OCI-LY3 (cell line): ENCODE data around the gene PRR35.

Experiments
- H2AFZ ChIP-seq: fragments of 200-600, 300-600 bp; shearing (Covaris generic); 2 replicates; pipeline ENCODE4 v1.6.0; 2014; ENCODE audit warnings: antibody characterized with exemption, low read depth, low read length
- H3K27ac ChIP-seq: fragments of 200-600, 300-600 bp; sonication (generic); 2 replicates; pipeline ENCODE4 v1.5.1; 2014; ENCODE audit warnings: mild to moderate bottlenecking, low read length, moderate library complexity, mixed read lengths
- H3K27me3 ChIP-seq: fragments of 200-600, 300-600 bp; sonication (generic); 2 replicates; pipeline ENCODE4 v1.6.1; 2014; ENCODE audit warnings: low read depth, low read length, mixed read lengths
- H3K36me3 ChIP-seq: fragments of 200-600, 300-600 bp; sonication (generic); replicated peaks from 2 replicates; pipeline ENCODE3; 2014; ENCODE audit warnings: low read depth, low read length, mixed read lengths
- H3K4me1 ChIP-seq: fragments of 300-600, 200-600 bp; sonication (generic); 2 replicates; pipeline ENCODE4 v1.6.1; 2014; ENCODE audit warnings: low read length, mixed read lengths
- H3K4me2 ChIP-seq: fragments of 200-600, 300-600 bp; sonication (generic); 2 replicates; pipeline ENCODE4 v1.6.1; 2014; ENCODE audit warnings: low read length, mixed read lengths
- H3K4me3 ChIP-seq: fragments of 300-600, 200-600 bp; sonication (generic); 2 replicates; pipeline ENCODE4 v1.5.1; 2014; ENCODE audit warnings: antibody characterized with exemption, mild to moderate bottlenecking, low read length, moderate library complexity
- H3K79me2 ChIP-seq: fragments of 300-600, 200-600 bp; shearing (Covaris generic); 2 replicates; pipeline ENCODE4 v1.6.1; 2014; ENCODE audit warnings: mild to moderate bottlenecking, low read length, mixed read lengths
- H3K9ac ChIP-seq: fragments of 300-600, 200-600 bp; shearing (Covaris generic); 2 replicates; pipeline ENCODE4 v1.6.0; 2014; ENCODE audit warnings: mild to moderate bottlenecking, low read length, moderate library complexity
- H3K9me3 ChIP-seq: fragments of 200-600, 300-600 bp; shearing (Covaris generic); 2 replicates; pipeline ENCODE4 v1.6.1; 2014; ENCODE audit warnings: low read length, mixed read lengths; ENCODE audit not compliant: insufficient read depth
- H4K20me1 ChIP-seq: fragments of 200-600, 300-600 bp; sonication (generic); 2 replicates; pipeline ENCODE4 v1.6.1; 2016; ENCODE audit warnings: low read length, mixed read lengths; ENCODE audit not compliant: insufficient read depth
- CTCF ChIP-seq: fragments of 200-600, 300-600 bp; sonication (generic); IDR thresholded peaks from 2 replicates; pipeline ENCODE4 v1.5.1; 2014; ENCODE audit warnings: antibody characterized with exemption, low read length, low read depth
- EZH2phosphoT487 ChIP-seq: fragments of 200-600 bp; shearing (Covaris generic); IDR thresholded peaks from 2 replicates; pipeline ENCODE4 v1.6.1; 2018; ENCODE audit warnings: antibody characterized with exemption, mixed run types, low read depth

The PRR35 gene

GRCh38 chr16:557463-558297, 2.5 kb upstream of the PRR35 start:
- Histone ChIP-seq H4K20me1 (no peaks in the 10 kb centered on the region), H3K9me3 (no peaks in the 10 kb centered on the region), H3K9ac (no peak overlapping the region), H3K4me2 (no peak overlapping the region), H3K79me2 (no peaks in the 10 kb centered on the region), H3K27me3 (no peaks in the 10 kb centered on the region), H2AFZ (no peak overlapping the region), H3K4me1 (no peaks in the 10 kb centered on the region), H3K27ac (no peak overlapping the region), H3K36me3 (no peaks in the 10 kb centered on the region), H3K4me3 (no peak overlapping the region)
- TF ChIP-seq CTCF, result no peak
- no peak for TF ChIP-seq EZH2phosphoT487

GRCh38 chr16:558298-559020, 1.7 kb upstream of the PRR35 start:
- H3K4me1 ChIP-seq, result no peaks in the 10 kb centered on the region

GRCh38 chr16:559021-559380, 1.2 kb upstream of the PRR35 start:
- no peaks in the 10 kb centered on the region for H3K79me2 ChIP-seq

More at GRCh38 chr16:558298-559020, 1.7 kb upstream of the PRR35 start:
- Histone ChIP-seq H3K9ac (no peak overlapping the region), H3K79me2 (no peaks in the 10 kb centered on the region), H3K36me3 (no peaks in the 10 kb centered on the region), H3K9me3 (no peaks in the 10 kb centered on the region), H3K4me3 (no peak overlapping the region), H3K27ac (no peak overlapping the region), H2AFZ (no peak overlapping the region), H3K27me3 (no peaks in the 10 kb centered on the region), H4K20me1 (no peaks in the 10 kb centered on the region), H3K4me2 (no peak overlapping the region)
- TF ChIP-seq EZH2phosphoT487 (no peak), CTCF (no peak)

More at GRCh38 chr16:559021-559380, 1.2 kb upstream of the PRR35 start:
- H3K9ac ChIP-seq, result no peak overlapping the region
- TF ChIP-seq CTCF (no peak), EZH2phosphoT487 (no peak)
- H3K4me2 ChIP-seq, result no peak overlapping the region
- no peaks in the 10 kb centered on the region for H3K9me3 ChIP-seq
- H3K4me3 ChIP-seq, result no peak overlapping the region
- no peaks in the 10 kb centered on the region for H3K4me1 ChIP-seq
- H3K27me3 ChIP-seq, result no peaks in the 10 kb centered on the region
- no peaks in the 10 kb centered on the region for H4K20me1 ChIP-seq
- H3K27ac ChIP-seq, result no peak overlapping the region
- H2AFZ ChIP-seq, result no peak overlapping the region
- H3K36me3 ChIP-seq, result no peaks in the 10 kb centered on the region
